ENCODE results near the gene APOL4.

- TF ChIP-seq EZH2 (IDR thresholded peaks at IDR 0.05; ENCODE audit: borderline replicate concordance, low read depth, low read length, poor library complexity, severe bottlenecking) (no peak), CTCF (conservative IDR thresholded peaks at IDR 0.05; ENCODE audit: low read depth, low read length) (no peak)
Measured at GRCh38 chr22:36233796-36234195, 32.2 kb upstream of the APOL4 start.
